ENCODE measurements around the gene FYCO1.

DNA sequence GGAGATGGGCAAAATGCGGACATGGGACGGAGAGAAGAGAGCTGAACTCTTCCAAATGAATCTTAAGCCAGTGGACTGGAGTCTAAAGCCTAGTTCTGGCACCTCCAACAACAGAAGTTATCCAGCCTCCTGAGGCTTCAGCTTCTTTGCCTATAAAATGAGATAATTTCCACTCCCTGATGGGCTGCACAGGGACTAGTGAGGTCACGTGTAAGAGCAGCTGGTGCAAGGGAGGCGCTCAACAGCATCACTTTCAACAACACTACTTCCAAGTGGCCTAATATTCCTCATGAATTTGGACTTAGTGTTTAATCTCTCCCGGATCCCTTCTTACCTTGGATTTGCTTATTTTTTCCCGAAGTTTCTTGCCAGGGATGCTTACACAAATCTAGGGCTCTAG is 43.7 kb downstream of the FYCO1 start:
- TF ChIP-seq POLR2A (IDR thresholded peaks at IDR 0.05; ENCODE audit: low read depth, low read length) (no peak), POLR2AphosphoS5 (IDR thresholded peaks at IDR 0.05; ENCODE audit: low read depth, low read length) (no peak)

All from GM12892 (cell line).